Activated naive CD8-positive, alpha-beta T cell treated with anti-CD3 and anti-CD28 coated beads for 36 hours (primary cell): ENCODE measurements around the gene NF1. TPM values are rescaled to one million over a fixed set of nuclear protein-coding genes. Genes with fewer than 3 reads are reported as not detected.
"Not testable (repeated sequence)": the region's sequence is repeated elsewhere in the genome, so short reads cannot be mapped to it uniquely, and the experiment has no call there.

Source experiments
- DNase-seq: peaks from one replicate; pipeline ENCODE4 v3.0.0; 2021
- H3K27ac Mint-ChIP-seq: one replicate; pipeline ENCODE4 v1.8.0; 2022; ENCODE audit warnings: mild to moderate bottlenecking, moderate library complexity, mixed read lengths
- H3K27me3 Mint-ChIP-seq: one replicate; pipeline ENCODE4 v1.8.0; 2022; ENCODE audit warnings: mild to moderate bottlenecking, mixed read lengths
- H3K36me3 Mint-ChIP-seq: one replicate; pipeline ENCODE4 v1.8.0; 2021; ENCODE audit warnings: mild to moderate bottlenecking, mixed read lengths
- H3K4me1 Mint-ChIP-seq: one replicate; pipeline ENCODE4 v1.8.0; 2021; ENCODE audit warnings: mixed read lengths
- H3K4me3 Mint-ChIP-seq: one replicate; pipeline ENCODE4 v1.8.0; 2022; ENCODE audit warnings: mild to moderate bottlenecking, moderate library complexity, mixed read lengths
- H3K9me3 Mint-ChIP-seq: one replicate; pipeline ENCODE4 v1.8.0; 2022; ENCODE audit warnings: mixed read lengths
- total RNA-seq, 2 experiments: library from RNA; stranded (reverse); gene quantifications; one replicate each; pipeline ENCODE4 v1.2.3, GENCODE V29; 2021

The NF1 gene
- total RNA-seq, 2 experiments from 2014 or later = 21.0 to 22.8 TPM

DNA sequence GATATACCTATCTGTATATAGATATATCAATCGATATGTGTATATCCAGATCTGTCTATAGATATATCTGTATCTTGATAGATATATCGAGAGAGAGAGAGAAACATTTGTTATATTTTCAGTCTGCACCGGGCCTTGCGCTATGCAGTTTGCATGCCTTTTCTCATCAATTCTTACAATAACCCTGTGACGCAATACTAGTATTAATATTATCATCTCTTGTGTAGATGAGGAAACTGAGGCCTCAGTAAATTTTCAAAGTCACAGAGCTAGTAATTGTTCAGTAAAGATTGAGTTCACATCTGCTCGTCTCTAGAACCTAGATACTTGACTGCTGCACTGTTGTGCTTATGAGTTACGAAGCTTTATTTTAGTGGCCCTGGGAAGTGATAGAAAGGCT lies 77.6 kb downstream of the NF1 start:
- Mint-ChIP-seq H3K27me3 (no peaks in the 10 kb centered on the region), H3K9me3 (no peaks in the 10 kb centered on the region), H3K4me1 (no peaks in the 10 kb centered on the region), H3K27ac (no peak overlapping the region), H3K4me3 (no peak overlapping the region), H3K36me3 (peaks cover 5% of the 10 kb centered on the region)
- DNase-seq = no peak

GRCh38 chr17:31174215-31174614 lies 79.4 kb downstream of the NF1 start:
- Mint-ChIP-seq H3K36me3 (peaks cover 6% of the 10 kb centered on the region), H3K4me1 (no peaks in the 10 kb centered on the region), H3K27ac (no peak overlapping the region), H3K27me3 (no peaks in the 10 kb centered on the region), H3K9me3 (no peaks in the 10 kb centered on the region), H3K4me3 (no peak overlapping the region)
- DNase-seq = no peak

- Mint-ChIP-seq H3K27me3 (no peaks in the 10 kb centered on the region), H3K4me3 (no peak overlapping the region), H3K27ac (no peak overlapping the region), H3K4me1 (no peaks in the 10 kb centered on the region), H3K36me3 (peaks cover 6% of the 10 kb centered on the region), H3K9me3 (no peaks in the 10 kb centered on the region)
- no peak for DNase-seq
Measured at GRCh38 chr17:31175237-31175636, 80.5 kb downstream of the NF1 start.

- not testable (repeated sequence) for H3K9me3 Mint-ChIP-seq, DNase-seq, H3K4me3 Mint-ChIP-seq, H3K27me3 Mint-ChIP-seq, H3K27ac Mint-ChIP-seq, H3K4me1 Mint-ChIP-seq, H3K36me3 Mint-ChIP-seq
Measured at GRCh38 chr17:31176143-31176542, 81.4 kb downstream of the NF1 start.

DNA sequence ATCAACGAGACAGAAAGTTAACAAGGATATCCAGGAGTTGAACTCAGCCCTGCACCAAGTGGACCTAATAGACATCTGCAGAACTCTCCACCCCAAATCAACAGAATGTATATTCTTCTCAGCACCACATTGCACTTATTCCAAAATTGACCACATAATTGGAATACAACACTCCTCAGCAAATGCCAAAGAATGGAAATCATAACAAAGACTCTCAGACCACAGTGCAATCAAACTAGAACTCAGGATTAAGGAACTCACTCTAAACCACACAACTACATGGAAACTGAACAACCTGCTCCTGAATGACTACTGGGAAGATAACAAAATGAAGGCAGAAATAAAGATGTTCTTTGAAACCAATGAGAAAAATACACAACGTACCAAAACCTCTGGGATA lies 84.2 kb downstream of the NF1 start:
- not testable (repeated sequence) for H3K9me3 Mint-ChIP-seq, H3K27ac Mint-ChIP-seq, H3K27me3 Mint-ChIP-seq, H3K4me1 Mint-ChIP-seq, DNase-seq, H3K4me3 Mint-ChIP-seq
- peaks cover 10% of the 10 kb centered on the region for H3K36me3 Mint-ChIP-seq

- Mint-ChIP-seq H3K9me3 (no peaks in the 10 kb centered on the region), H3K4me1 (peaks cover 6% of the 10 kb centered on the region), H3K27me3 (no peaks in the 10 kb centered on the region), H3K4me3 (no peak overlapping the region), H3K27ac (no peak overlapping the region), H3K36me3 (peaks cover 2% of the 10 kb centered on the region)
- no peak for DNase-seq
Measured at GRCh38 chr17:31195305-31195704, 100.5 kb downstream of the NF1 start.

DNA sequence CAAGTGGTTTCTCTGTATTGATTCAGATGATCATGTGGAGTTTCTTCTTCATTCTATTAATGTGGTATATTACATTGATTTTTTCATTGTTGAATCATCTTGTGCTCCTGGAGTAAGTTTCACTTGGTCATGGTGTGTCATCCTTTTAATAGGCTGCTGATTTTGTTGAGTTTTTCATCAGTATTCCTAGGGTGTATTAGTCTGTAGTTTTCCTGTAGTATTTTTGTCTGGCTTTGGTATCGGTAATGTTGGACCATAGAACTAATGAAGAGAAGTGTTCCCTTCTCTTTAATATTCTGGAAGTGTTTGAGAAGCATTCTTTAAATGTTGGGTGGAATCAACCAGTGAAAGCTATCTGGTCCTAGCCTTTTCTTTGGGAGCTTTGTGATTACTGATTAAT lies 103.2 kb downstream of the NF1 start:
- no peak for DNase-seq
- Mint-ChIP-seq H3K27ac (no peak overlapping the region), H3K36me3 (peaks cover 2% of the 10 kb centered on the region), H3K4me1 (peaks cover 6% of the 10 kb centered on the region), H3K9me3 (no peaks in the 10 kb centered on the region), H3K27me3 (no peaks in the 10 kb centered on the region), H3K4me3 (no peak overlapping the region)

DNA sequence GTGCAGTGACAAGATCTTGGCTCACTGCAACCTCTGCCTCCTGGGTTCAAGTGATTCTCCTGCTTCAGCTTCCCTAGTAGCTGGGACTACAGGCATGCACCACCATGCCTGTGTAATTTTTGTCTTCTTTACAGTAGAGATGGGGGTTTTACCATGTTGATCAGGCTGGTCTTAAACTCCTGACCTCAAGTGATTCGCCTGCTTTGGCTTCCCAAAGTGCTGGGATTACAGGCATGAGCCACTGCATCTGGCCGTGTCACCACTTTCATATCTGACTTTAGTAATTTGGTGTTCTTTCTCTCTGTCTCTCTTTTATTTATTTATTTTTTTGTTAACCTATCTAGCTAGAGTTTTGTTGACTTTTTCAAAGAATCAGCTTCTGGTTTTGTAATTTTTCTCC lies 103.9 kb downstream of the NF1 start:
- not testable (repeated sequence) for H3K27ac Mint-ChIP-seq, H3K4me3 Mint-ChIP-seq, H3K27me3 Mint-ChIP-seq, H3K36me3 Mint-ChIP-seq, H3K9me3 Mint-ChIP-seq, DNase-seq, H3K4me1 Mint-ChIP-seq

DNA sequence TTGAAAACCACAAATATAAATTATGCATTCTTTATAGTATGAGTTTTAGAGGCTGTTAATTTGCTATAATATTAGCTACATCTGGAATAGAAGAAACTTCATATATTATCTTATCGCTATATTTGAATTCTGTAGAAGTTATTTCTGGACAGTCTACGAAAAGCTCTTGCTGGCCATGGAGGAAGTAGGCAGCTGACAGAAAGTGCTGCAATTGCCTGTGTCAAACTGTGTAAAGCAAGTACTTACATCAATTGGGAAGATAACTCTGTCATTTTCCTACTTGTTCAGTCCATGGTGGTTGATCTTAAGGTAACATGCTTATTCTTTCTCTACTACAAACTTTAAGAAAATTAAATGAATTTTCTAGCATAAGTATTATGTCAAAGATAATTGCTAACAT lies 105.5 kb downstream of the NF1 start:
- H3K36me3 Mint-ChIP-seq = peaks cover 2% of the 10 kb centered on the region
- DNase-seq = no peak
- H3K4me3 Mint-ChIP-seq = no peak overlapping the region
- H3K27ac Mint-ChIP-seq = no peak overlapping the region
- H3K4me1 Mint-ChIP-seq = peaks cover 6% of the 10 kb centered on the region
- H3K27me3 Mint-ChIP-seq = no peaks in the 10 kb centered on the region
- H3K9me3 Mint-ChIP-seq = no peaks in the 10 kb centered on the region

DNA sequence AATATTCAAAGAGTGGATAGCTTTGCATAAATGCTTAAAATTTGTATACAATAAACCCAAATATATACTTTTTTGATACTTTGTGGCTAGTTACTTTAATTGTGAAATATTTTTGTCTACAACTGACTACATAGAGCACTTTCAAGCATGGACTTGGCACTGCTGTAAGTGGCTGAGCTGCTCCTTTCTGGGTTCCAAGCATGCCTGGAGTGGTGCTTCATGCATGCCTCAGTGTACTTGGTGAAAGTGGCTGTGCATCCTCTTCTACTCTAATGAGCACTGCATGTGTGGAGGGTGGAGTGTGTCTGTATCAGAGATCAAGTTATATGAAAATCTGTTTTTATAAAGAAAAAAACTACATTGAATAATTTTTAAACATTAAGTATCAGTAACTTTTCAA lies 108.2 kb downstream of the NF1 start:
- H3K4me3 Mint-ChIP-seq = no peak overlapping the region
- no peaks in the 10 kb centered on the region for H3K27me3 Mint-ChIP-seq
- no peak for DNase-seq
- no peaks in the 10 kb centered on the region for H3K9me3 Mint-ChIP-seq
- peaks cover 2% of the 10 kb centered on the region for H3K4me1 Mint-ChIP-seq
- no peaks in the 10 kb centered on the region for H3K36me3 Mint-ChIP-seq
- H3K27ac Mint-ChIP-seq = no peak overlapping the region

- no peak for DNase-seq
- Mint-ChIP-seq H3K27me3 (no peaks in the 10 kb centered on the region), H3K36me3 (no peaks in the 10 kb centered on the region), H3K4me1 (no peaks in the 10 kb centered on the region), H3K4me3 (no peak overlapping the region), H3K27ac (no peak overlapping the region), H3K9me3 (no peaks in the 10 kb centered on the region)
Measured at GRCh38 chr17:31211352-31212012, 116.7 kb downstream of the NF1 start.

DNA sequence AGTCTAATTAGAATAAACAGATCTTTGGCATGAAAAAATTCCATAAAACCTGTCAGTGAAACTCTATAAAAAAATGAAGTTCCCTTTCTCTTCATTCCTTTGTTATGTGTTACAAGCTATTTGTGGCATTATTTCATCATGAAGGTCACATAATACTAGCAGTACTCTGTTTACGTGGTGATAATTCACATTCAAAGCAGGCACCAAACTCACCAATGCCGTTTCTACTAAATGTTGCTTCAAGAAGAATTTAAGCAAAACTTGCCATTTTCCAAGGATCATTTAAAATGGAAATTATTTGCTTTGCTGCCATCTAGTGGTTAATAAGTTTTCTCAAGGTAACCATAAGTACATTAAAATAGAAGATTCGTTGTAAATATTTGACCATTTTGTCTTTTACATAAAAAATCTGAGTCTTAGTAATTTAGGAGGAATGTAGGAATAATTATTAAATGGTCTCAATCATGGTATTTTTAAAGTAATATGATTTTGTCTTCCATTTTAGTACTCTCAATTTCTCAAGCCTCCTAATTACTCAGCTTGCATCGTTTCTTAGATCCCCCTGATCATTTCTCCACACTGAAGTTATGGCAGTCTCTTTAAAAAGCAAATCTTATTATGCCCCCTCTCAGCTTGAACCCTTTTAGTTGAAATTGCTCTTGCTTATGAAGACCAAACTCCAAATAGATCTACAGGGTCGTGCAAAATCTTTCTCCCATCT lies 121.4 kb downstream of the NF1 start:
- no peak for DNase-seq
- no peak overlapping the region for H3K4me3 Mint-ChIP-seq
- H3K27me3 Mint-ChIP-seq = no peaks in the 10 kb centered on the region
- no peaks in the 10 kb centered on the region for H3K9me3 Mint-ChIP-seq
- no peaks in the 10 kb centered on the region for H3K36me3 Mint-ChIP-seq
- no peaks in the 10 kb centered on the region for H3K4me1 Mint-ChIP-seq
- no peak overlapping the region for H3K27ac Mint-ChIP-seq

DNA sequence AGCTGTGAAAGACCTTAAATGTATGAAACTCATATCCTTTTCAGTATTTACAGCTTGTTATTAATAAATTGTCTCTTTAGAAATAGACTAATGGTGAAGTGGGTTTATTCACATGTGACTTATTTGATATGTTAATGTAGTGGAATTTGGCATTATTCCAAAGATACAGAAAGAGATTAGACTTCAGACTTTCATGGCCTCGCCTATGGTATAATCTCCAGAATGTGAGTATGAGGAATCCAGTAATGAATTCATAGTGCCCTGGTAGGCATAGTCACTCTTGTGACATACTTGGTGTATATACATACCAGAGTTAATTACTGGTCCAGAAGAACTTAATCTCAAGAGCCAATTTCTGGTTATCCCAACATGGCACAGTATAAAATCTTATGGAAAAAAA lies 129.6 kb downstream of the NF1 start:
- peaks cover 6% of the 10 kb centered on the region for H3K36me3 Mint-ChIP-seq
- no peaks in the 10 kb centered on the region for H3K9me3 Mint-ChIP-seq
- DNase-seq = no peak
- no peaks in the 10 kb centered on the region for H3K27me3 Mint-ChIP-seq
- no peak overlapping the region for H3K27ac Mint-ChIP-seq
- no peaks in the 10 kb centered on the region for H3K4me1 Mint-ChIP-seq
- no peak overlapping the region for H3K4me3 Mint-ChIP-seq

- Mint-ChIP-seq H3K9me3 (no peaks in the 10 kb centered on the region), H3K36me3 (peaks cover 8% of the 10 kb centered on the region), H3K27me3 (no peaks in the 10 kb centered on the region), H3K27ac (no peak overlapping the region), H3K4me1 (no peaks in the 10 kb centered on the region), H3K4me3 (no peak overlapping the region)
- DNase-seq = no peak
Measured at GRCh38 chr17:31225831-31226230, 131.1 kb downstream of the NF1 start.

GRCh38 chr17:31226373-31226772 lies 131.6 kb downstream of the NF1 start:
- H3K27me3 Mint-ChIP-seq = no peaks in the 10 kb centered on the region
- no peak for DNase-seq
- no peaks in the 10 kb centered on the region for H3K9me3 Mint-ChIP-seq
- H3K4me3 Mint-ChIP-seq = no peak overlapping the region
- H3K27ac Mint-ChIP-seq = no peak overlapping the region
- H3K4me1 Mint-ChIP-seq = no peaks in the 10 kb centered on the region
- peaks cover 8% of the 10 kb centered on the region for H3K36me3 Mint-ChIP-seq

DNA sequence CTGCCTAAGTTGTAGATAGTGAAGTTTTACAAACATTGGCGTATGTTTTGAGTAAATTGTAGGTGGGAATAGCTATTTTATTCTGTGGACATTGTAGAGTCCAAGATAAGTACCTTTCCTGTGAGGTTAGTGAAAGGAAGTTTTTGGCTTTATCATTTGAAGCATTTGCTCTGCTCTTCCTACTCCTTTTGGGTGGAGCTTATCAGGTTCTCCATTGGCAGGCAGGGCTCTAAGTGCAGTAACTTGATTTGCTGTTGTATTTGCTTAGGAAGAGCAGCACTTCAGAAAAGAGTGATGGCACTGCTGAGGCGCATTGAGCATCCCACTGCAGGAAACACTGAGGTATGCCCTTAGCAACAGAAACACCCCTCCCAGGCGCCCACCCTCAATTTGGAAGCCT lies 132.2 kb downstream of the NF1 start:
- Mint-ChIP-seq H3K4me1 (peaks cover 1% of the 10 kb centered on the region), H3K27ac (no peak overlapping the region), H3K9me3 (no peaks in the 10 kb centered on the region), H3K27me3 (no peaks in the 10 kb centered on the region), H3K36me3 (peaks cover 11% of the 10 kb centered on the region), H3K4me3 (no peak overlapping the region)
- no peak for DNase-seq
